ENCODE data around the gene OBSCN. TPM values are rescaled to one million over a fixed set of nuclear protein-coding genes. Genes with fewer than 3 reads are reported as not detected.

Gene OBSCN
- total and polyA plus RNA-seq, 2 of the 4 experiments (the other 2 are of a cell fraction) = 4.1 to 9.5 TPM

GRCh38 chr1:228390649-228391048 is 182.8 kb downstream of the OBSCN start:
- no peak overlapping the region for H2AFZ ChIP-seq (replicated peaks; ENCODE audit: low read length, poor library complexity)
- CTCF ChIA-PET = no interaction called here
- TF ChIP-seq CHD1 (IDR thresholded peaks at IDR 0.05; ENCODE audit: low read depth, low read length) (no peak), RFX5 (IDR thresholded peaks at IDR 0.05; ENCODE audit: low read depth, low read length) (no peak), CEBPB (IDR thresholded peaks at IDR 0.05; ENCODE audit: low read depth, low read length) (no peak), CTCF (conservative IDR thresholded peaks at IDR 0.05; ENCODE audit: low read depth, low read length) (no peak), SMC3 (IDR thresholded peaks at IDR 0.05; ENCODE audit: low read depth, low read length) (no peak), MXI1 (IDR thresholded peaks at IDR 0.05; ENCODE audit: borderline replicate concordance, low read depth, low read length) (no peak), BHLHE40 (IDR thresholded peaks at IDR 0.05; ENCODE audit: low read depth, low read length) (no peak), RAD21 (IDR thresholded peaks at IDR 0.05; ENCODE audit: low read length) (no peak)
- H3K27ac ChIP-seq (ENCODE audit: insufficient read depth, low read length) = no peak overlapping the region
- no peak overlapping the region for H2BK120ac ChIP-seq (ENCODE audit: low read depth, low read length)
- peaks cover 20% of the 10 kb centered on the region for H3K4me1 ChIP-seq (ENCODE audit: control insufficient read depth, insufficient read depth, low read length)
- no peak overlapping the region for H4K5ac ChIP-seq (ENCODE audit: low read depth, low read length)
- H3K9ac ChIP-seq (ENCODE audit: low read depth, low read length) = no peak overlapping the region
- no peak overlapping the region for H4K91ac ChIP-seq (ENCODE audit: insufficient read depth, low read depth, low read length)
- no peak overlapping the region for H3K56ac ChIP-seq (ENCODE audit: extremely low read depth, insufficient read depth, low read length)
- H3K79me1 ChIP-seq (ENCODE audit: low read depth in 1 of 2, low read length in 2 of 2) = peaks cover 0 to 11% of the 10 kb centered on the region in 2 experiments; a peak in 1 of 4 replicates
- dilution Hi-C loops (cut with HindIII; ENCODE audit: low sequenced_read_pairs, unreplicated experiment) = no loop called here
- no peaks in the 10 kb centered on the region for H3K27me3 ChIP-seq (ENCODE audit: control insufficient read depth, insufficient read depth, low read length)
- no peak overlapping the region for H4K8ac ChIP-seq (ENCODE audit: low read depth in 2 of 2, low read length in 2 of 2)
- POLR2A ChIA-PET (ENCODE audit: unreplicated experiment) = no interaction called here
- WGBS, 2 experiments (ENCODE audit: extremely low coverage in 2 of 2, insufficient read length in 1 of 2) = 100% methylated on average over 3 of the region's 10 CpGs; no CpG with 5 or more reads in 1 of the 2 experiments
- no peak overlapping the region for H2BK15ac ChIP-seq (ENCODE audit: low read depth, low read length)
- intact Hi-C loops (cut with micrococcal nuclease) = loop anchor here (5.0 kb wide), 2 partner anchors 163 to 258 kb away; no protein-coding TSS in a partner anchor
- ATAC-seq (ENCODE audit: low read depth) (no peak), DNase-seq (no peak)
- H3K36me3 ChIP-seq (ENCODE audit: control insufficient read depth, insufficient read depth, low read length) = peaks cover 18% of the 10 kb centered on the region
- no peak overlapping the region for H2AK5ac ChIP-seq (ENCODE audit: low read depth, low read length)
- no peak overlapping the region for H3K18ac ChIP-seq (ENCODE audit: low read depth, low read length)
- no peak overlapping the region for H3K14ac ChIP-seq (replicated peaks; ENCODE audit: low read depth, low read length)
- no peak overlapping the region for H2AK9ac ChIP-seq (replicated peaks; ENCODE audit: low read depth, low read length, poor library complexity)
- no peak overlapping the region for H3K23ac ChIP-seq (ENCODE audit: low read depth, low read length)
- H2BK20ac ChIP-seq (ENCODE audit: low read depth, low read length) = no peak overlapping the region
- peaks cover 8% of the 10 kb centered on the region; the same call in 1 of the 2 replicates for H3K9me1 ChIP-seq (ENCODE audit: insufficient read depth, low read length)
- no TSS peak for BruUV-seq (replicated peaks)
- 0 out of 2 replicates have a peak, but pooled peaks cover 6% of the 10 kb centered on the region for H4K20me1 ChIP-seq (ENCODE audit: insufficient read depth, low read length)
- H3K9me3 ChIP-seq (ENCODE audit: control insufficient read depth, insufficient read depth, low read length) = no peaks in the 10 kb centered on the region
- in situ Hi-C loops (cut with MboI; ENCODE audit: low sequenced_read_pairs) = no loop called here
- H3K4me3 ChIP-seq (ENCODE audit: insufficient read depth, low read depth, low read length) = no peak overlapping the region
- no peak overlapping the region for H3K4me2 ChIP-seq (ENCODE audit: low read depth, low read length)
- no peak overlapping the region for H2BK5ac ChIP-seq (ENCODE audit: low read depth, low read length, poor library complexity, severe bottlenecking)
- H3K4ac ChIP-seq (ENCODE audit: low read depth, low read length) = no peak overlapping the region
